ENCODE data around the gene AMN1. TPM values are rescaled to one million over a fixed set of nuclear protein-coding genes. Genes with fewer than 3 reads are reported as not detected.
A peak's percentile ranks its signal among the peaks of the same experiment; 100 is the strongest.
"Not testable (repeated sequence)": the region's sequence is repeated elsewhere in the genome, so short reads cannot be mapped to it uniquely, and the experiment has no call there.

AMN1 gene
- total RNA-seq, 2 donors from 2014 or later, result 12.8 to 27.2 TPM

- H3K9me3 ChIP-seq, result no peaks in the 10 kb centered on the region
- H3K27ac ChIP-seq, result no peak overlapping the region
- no peaks in the 10 kb centered on the region for H3K27me3 ChIP-seq (replicated peaks; ENCODE audit: insufficient read depth)
- ATAC-seq (ENCODE audit: insufficient number of reproducible peaks, low FRiP score, low read depth), result no peak
- no peaks in the 10 kb centered on the region for H3K36me3 ChIP-seq
- TF ChIP-seq CTCF (IDR thresholded peaks at IDR 0.05), result no peak
- DNase-seq (ENCODE audit: low spot score), result no peak
- H3K4me3 ChIP-seq, result no peak overlapping the region
- H3K4me1 ChIP-seq (ENCODE audit: control insufficient read depth in 1 of 2, low read depth in 2 of 2), result peaks cover 9 to 13% of the 10 kb centered on the region in 2 donors
These were observed 14.1 kb upstream of the AMN1 start for GRCh38 chr12:31742891-31743290.

DNA sequence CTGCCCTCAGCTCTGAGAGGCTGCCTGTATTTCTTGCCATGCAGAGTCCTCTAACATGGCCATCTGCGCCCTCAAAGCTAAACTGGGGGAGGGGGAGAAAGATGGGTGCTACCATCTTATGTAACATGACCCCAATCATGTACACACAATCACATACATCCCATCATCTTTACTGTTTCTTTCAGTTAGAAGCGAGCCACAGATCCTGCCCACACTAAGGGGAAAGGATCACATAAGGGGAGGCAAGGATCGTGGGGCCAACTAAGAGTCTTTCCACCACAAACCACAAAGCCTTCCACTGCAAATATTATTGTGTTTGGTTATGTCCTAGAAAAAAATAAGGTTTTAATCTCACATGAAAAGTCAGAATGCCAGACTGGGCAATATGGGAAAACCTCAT lies 11.8 kb upstream of the AMN1 start:
- DNase-seq (ENCODE audit: low spot score) (no peak), ATAC-seq (ENCODE audit: insufficient number of reproducible peaks, low FRiP score, low read depth) (no peak)
- Histone ChIP-seq H3K4me3 (no peak overlapping the region), H3K4me1 (ENCODE audit: control insufficient read depth in 1 of 2, low read depth in 2 of 2) (no peaks in the 10 kb centered on the region), H3K9me3 (no peaks in the 10 kb centered on the region), H3K27me3 (replicated peaks; ENCODE audit: insufficient read depth) (no peaks in the 10 kb centered on the region), H3K27ac (no peak overlapping the region), H3K36me3 (no peaks in the 10 kb centered on the region)
- TF ChIP-seq CTCF (IDR thresholded peaks at IDR 0.05), result no peak

GRCh38 chr12:31737763-31738162 lies 8.9 kb upstream of the AMN1 start:
- ATAC-seq (ENCODE audit: insufficient number of reproducible peaks, low FRiP score, low read depth) (no peak), DNase-seq (ENCODE audit: low spot score) (no peak)
- no peak for TF ChIP-seq CTCF (IDR thresholded peaks at IDR 0.05)
- Histone ChIP-seq H3K36me3 (no peaks in the 10 kb centered on the region), H3K27ac (no peak overlapping the region), H3K4me3 (no peak overlapping the region), H3K9me3 (no peaks in the 10 kb centered on the region), H3K4me1 (ENCODE audit: control insufficient read depth in 1 of 2, low read depth in 2 of 2) (peaks cover 9 to 20% of the 10 kb centered on the region in 2 donors), H3K27me3 (replicated peaks; ENCODE audit: insufficient read depth) (no peaks in the 10 kb centered on the region)

DNA sequence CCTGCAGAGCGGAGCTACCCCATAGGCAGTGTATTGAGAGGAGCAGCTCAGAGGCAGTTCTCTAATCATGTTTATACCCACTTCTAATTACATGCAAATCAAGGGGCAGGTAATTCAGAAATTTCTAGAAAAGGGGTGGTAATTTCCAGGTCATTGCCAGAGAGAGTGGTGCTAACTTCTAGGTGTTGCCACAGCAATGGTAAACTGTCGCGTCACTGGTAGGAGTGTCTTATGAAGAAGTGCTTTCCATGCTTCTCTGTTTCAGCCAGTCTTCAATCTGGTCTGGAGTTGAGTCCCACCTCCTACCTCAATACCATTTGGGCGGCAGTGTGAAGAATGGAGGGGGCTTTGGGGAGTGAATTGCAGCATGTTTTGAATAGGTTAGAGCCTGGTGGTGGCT lies 8.5 kb upstream of the AMN1 start:
- H3K4me1 ChIP-seq (ENCODE audit: control insufficient read depth in 1 of 2, low read depth in 2 of 2), result peaks cover 13 to 24% of the 10 kb centered on the region in 2 donors
- H3K27me3 ChIP-seq (replicated peaks; ENCODE audit: insufficient read depth), result no peaks in the 10 kb centered on the region
- no peak overlapping the region for H3K27ac ChIP-seq
- H3K9me3 ChIP-seq, result no peaks in the 10 kb centered on the region
- no peak overlapping the region for H3K4me3 ChIP-seq
- H3K36me3 ChIP-seq, result no peaks in the 10 kb centered on the region
- DNase-seq (ENCODE audit: low spot score), result no peak
- no peak for TF ChIP-seq CTCF (IDR thresholded peaks at IDR 0.05)
- no peak for ATAC-seq (ENCODE audit: insufficient number of reproducible peaks, low FRiP score, low read depth)

GRCh38 chr12:31736472-31736871 lies 7.7 kb upstream of the AMN1 start:
- no peak for ATAC-seq (ENCODE audit: insufficient number of reproducible peaks, low FRiP score, low read depth)
- Histone ChIP-seq H3K27ac (no peak overlapping the region), H3K9me3 (no peaks in the 10 kb centered on the region), H3K36me3 (no peaks in the 10 kb centered on the region), H3K4me1 (ENCODE audit: control insufficient read depth in 1 of 2, low read depth in 2 of 2) (peaks cover 19 to 32% of the 10 kb centered on the region in 2 donors), H3K4me3 (no peak overlapping the region), H3K27me3 (replicated peaks; ENCODE audit: insufficient read depth) (no peaks in the 10 kb centered on the region)
- no peak for DNase-seq (ENCODE audit: low spot score)
- TF ChIP-seq CTCF (IDR thresholded peaks at IDR 0.05), result no peak

DNA sequence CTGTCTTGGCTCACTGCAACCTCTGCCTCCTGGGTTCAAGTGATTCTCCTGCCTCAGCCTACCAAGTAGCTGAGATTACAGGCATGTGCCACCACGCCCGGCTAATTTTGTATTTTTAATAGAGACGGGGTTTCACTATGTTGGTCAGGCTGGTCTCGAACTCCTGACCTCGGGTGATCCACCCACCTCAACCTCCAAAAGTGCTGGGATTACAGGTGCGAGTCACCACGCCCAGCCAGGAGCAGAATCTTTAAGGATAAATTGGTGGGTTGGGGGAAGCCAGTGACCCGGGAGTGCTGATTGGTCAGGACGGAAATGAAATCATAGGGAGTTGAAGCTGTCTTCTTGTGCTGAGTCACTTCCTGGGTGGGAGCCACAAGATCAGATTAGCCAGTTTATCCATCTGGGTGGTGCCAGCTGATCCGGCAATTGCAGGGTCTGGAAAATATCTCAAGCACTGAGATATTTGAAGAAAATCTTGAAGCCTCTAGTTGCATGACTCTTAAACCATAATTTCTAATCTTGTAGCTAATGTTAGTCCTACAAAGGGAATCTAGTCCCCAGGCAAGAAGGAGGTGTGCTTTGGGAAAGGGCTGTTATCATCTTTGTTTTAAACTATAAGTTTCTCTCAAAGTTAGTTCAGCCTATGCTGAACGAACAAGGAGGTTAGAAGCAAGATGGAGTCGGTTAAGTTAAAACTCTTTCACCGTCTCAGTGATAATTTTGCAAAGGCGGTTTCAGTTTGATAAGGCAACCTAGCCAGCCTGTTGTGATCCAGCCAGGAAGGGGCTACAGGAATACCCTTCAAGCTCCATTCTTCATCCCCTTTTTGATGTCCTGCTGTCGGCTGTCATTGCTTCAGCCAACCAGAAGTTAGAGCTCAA lies 5.0 kb upstream of the AMN1 start:
- H3K4me1 ChIP-seq (ENCODE audit: control insufficient read depth in 1 of 2, low read depth in 2 of 2), result peaks cover 29 to 53% of the 10 kb centered on the region in 2 donors
- peak overlapping the region; percentile 98 for H3K27ac ChIP-seq
- not testable (repeated sequence) for H3K4me3 ChIP-seq; H3K27me3 ChIP-seq (replicated peaks; ENCODE audit: insufficient read depth); ATAC-seq (ENCODE audit: insufficient number of reproducible peaks, low FRiP score, low read depth); H3K36me3 ChIP-seq; DNase-seq (ENCODE audit: low spot score); H3K9me3 ChIP-seq

All from thoracic aorta (tissue), 2 donors.